ENCODE results near the gene POLE2.
"Not testable (repeated sequence)": the region's sequence is repeated elsewhere in the genome, so short reads cannot be mapped to it uniquely, and the experiment has no call there.

POLE2 gene

GRCh38 chr14:49659526-49660455 lies 28.2 kb downstream of the POLE2 start:
- no peak for DNase-seq (ENCODE audit: low read depth in 2 of 2)

GRCh38 chr14:49657500-49657899 lies 30.5 kb downstream of the POLE2 start:
- DNase-seq (ENCODE audit: low read depth in 2 of 2), result not testable (repeated sequence)

GRCh38 chr14:49654511-49654910 lies 33.5 kb downstream of the POLE2 start:
- no peak for DNase-seq (ENCODE audit: low read depth in 2 of 2)

DNA sequence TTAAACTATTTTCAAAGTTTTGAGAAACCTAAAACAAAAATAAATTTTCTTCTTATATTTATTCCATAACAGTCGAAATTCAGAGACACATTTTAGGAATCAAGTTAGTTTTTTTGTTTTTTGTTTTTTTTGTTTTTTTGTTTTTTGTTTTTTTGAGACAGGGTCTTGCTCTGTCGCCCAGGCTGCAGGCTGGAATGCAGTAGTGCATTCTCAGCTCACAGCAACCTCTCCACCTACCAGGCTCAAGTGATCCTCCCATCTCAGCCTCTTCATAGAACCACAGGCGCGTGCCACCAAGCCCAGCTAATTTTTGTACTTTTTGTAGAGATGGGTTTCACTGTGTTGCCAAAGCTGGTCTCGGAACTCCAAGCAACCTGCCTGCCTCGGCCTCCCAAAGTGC lies 34.5 kb downstream of the POLE2 start:
- DNase-seq (ENCODE audit: low read depth in 2 of 2), result no peak

GRCh38 chr14:49642163-49642562 lies 45.9 kb downstream of the POLE2 start:
- DNase-seq (ENCODE audit: low read depth in 2 of 2), result no peak

DNA sequence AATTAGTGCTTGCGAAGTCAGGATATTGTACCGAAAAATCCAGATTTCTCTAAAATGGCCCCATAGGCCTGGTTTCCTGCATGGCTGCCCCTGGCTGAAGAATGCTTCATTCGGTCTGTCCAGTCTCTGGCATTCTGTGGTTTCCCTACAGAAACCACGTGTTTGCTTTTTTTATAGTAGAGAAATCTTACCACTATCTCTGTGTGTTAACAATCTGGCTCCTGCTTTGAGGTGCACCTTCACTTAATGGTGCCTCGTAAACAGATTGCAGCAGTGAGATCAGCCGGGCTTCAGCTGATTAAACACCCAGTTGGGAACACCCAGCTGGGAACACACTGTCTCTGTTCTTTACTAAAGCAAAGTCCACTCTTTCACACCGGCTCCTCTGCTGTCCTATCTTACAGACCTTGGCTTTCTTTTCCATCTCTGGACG lies 46.3 kb downstream of the POLE2 start:
- no peak for DNase-seq (ENCODE audit: low read depth in 2 of 2)

DNA sequence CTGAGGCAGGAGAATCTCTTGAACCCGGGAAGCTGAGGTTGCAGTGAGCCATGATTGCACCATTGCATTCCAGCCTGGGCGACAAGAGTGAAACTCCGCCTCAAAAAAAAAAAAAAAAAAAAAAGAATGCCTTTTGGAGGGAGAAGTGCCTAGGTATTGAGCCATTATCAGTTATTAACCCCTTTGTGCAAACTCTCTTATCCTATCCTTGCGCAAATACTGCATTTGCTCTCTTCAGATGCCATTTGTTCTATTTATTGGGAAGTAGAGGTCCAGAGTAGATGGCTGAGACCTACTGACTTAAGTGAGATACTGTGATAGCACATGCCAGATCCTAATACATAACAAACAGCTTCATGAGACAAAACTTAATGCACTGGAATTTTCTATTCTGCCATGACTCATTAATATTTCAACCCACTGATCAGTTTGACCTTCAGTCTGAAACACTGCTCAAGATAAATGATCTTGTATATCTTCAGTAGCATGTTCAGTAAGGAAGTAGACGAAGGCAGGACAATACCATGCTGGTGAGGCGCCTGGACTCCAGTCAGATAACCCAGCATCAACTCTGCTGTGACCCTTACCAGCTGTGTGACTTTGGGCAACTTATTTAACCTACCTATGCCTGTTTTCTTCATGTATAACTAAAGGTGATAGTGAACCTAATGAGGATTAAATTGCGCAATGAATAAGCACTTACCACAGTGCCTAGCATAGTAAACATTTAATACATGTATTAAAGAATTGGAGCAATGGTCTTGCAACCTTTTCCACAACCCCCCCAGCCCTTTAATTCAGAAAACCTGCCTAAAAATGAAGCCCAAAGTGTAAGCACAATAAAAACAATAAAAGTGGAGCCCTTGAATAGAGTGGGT lies 47.2 kb downstream of the POLE2 start:
- DNase-seq (ENCODE audit: low read depth in 2 of 2), result no peak

DNA sequence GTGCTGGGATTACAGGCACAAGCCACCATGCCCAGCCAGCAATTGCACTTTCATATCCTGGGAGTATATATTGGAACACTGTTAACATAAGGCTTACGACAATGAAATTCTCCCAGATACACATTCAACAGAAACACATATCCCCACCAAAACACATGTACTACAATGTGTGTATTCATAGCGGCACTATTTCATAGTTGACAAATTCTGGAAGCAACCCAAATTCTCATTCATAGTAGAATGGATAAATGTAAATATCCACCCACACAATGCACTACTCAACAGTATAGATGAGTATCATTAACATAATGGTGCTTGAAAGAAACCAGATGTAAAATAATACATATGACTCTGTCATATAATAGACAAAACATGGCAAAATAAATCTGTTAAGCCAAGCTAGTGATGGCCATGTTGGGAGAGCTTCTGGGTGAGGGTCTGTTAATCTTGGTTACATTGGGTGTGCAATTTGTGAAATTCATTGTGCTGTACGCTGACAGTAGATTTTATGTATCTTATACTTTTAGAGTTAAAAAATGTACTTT lies 50.4 kb downstream of the POLE2 start:
- no peak for DNase-seq (ENCODE audit: low read depth in 2 of 2)

DNA sequence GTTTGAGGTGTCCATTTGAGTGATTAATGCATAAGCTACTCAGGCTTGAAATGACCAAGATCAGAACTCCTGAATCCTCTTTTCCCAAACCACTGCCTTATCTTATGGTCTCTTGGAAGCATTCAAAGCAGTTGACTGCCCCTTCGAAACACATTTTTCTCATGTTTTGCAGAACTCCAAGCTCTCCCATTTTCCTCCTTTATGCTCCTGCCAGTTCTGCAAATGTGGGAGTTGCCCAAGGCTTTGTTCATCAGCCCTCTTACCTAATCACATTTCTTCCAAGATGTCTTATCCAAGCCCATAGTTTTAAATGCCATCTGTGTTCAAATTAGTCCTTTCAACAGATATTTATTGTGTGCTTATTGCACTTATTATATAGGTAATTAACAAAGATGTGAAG lies 51.1 kb downstream of the POLE2 start:
- DNase-seq (ENCODE audit: low read depth in 2 of 2), result no peak

DNA sequence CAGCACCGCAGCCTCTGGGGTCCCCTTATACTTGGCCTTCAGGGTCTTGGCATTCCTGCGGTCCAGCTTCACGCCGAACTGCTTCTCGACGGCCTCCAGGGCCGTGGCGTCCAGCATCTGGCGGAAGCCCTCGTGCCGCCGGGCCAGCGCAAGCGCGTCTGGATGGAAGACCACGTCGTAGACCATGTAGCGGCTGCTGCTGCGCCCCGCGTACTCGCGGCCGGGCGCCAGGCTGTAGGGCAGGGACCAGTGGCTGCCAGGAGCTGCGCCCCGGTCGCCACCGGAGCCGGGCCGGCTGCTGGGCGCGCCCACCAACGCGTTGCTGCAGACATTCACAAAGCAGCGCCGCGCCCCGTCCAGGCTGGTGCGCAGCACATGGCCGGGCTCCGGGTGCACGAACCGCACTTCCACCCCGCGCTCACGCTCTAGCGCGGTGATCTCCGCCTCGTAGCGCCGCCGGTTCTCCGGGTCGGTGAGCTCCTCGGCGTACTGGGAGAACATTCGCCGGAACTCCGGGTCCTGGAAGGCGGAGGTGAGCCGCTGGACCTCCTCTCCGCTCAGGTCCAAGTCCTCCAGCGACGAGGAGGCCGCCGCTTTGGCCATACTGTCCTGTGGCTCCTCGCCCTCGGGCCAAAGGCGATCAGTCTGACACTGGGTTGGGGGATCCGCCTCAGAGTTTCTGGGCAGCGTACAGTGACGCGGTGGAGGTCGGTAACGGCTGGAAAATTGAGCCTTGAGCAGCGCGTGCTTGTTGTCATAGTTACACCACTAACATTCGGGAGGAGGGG lies 53.3 kb downstream of the POLE2 start, which contains the start of gene DNAAF2:
Gene DNAAF2 (minus strand): TSS at position 698 of the 788 bp plus-strand sequence. CDS start 95 bp downstream, at position 603.
- DNase-seq (ENCODE audit: low read depth in 2 of 2), result peak; percentile 34 to 39

- peak; percentile 82 to 90 for DNase-seq (ENCODE audit: low read depth in 2 of 2)
These were observed 54.1 kb downstream of the POLE2 start for GRCh38 chr14:49633640-49634546.

DNA sequence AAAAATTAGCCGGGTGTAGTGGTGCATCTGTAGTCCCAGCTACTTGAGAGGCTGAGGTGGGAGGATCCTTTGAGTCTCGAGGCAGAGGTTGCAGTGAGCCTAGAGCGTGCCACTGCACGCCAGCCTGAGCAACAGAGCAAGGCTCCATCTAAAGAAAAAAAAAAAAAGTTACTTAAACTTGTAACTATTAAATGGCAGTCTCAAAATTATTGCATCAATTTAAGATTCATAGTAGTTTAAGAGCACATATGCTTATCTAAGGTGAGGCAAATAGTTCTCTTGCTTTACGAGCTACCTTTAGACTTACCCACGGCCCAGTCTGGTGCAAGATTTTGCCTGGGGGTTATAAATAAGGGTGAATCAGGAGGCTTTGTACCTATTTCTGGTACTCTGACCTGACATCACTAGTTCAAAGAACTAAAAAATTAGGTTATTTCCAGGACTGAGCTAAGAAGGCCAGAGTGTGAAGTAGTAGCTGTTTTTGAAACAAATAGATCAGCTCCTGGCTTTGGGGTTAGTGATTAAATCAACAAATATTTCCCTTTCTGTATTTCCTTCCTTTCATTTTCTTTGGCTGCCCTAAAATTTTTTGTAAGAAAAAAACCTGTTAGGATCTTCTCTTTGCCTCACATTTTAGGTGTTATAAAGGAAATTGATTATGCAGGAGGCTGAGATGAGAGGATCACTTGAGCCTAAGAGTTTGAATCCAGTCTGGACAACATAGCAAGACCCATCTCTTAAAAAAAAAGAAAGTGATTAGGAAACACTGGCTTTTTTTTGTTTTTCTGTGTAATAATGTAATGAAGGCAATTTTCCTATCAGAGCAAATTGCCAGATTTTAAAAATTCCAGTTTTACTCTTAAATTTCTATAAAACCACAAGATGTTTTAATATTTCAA lies 63.8 kb downstream of the POLE2 start:
- DNase-seq (ENCODE audit: low read depth in 2 of 2), result no peak

- DNase-seq (ENCODE audit: low read depth in 2 of 2), result no peak
These were observed 64.6 kb downstream of the POLE2 start for GRCh38 chr14:49623387-49623786.

DNA sequence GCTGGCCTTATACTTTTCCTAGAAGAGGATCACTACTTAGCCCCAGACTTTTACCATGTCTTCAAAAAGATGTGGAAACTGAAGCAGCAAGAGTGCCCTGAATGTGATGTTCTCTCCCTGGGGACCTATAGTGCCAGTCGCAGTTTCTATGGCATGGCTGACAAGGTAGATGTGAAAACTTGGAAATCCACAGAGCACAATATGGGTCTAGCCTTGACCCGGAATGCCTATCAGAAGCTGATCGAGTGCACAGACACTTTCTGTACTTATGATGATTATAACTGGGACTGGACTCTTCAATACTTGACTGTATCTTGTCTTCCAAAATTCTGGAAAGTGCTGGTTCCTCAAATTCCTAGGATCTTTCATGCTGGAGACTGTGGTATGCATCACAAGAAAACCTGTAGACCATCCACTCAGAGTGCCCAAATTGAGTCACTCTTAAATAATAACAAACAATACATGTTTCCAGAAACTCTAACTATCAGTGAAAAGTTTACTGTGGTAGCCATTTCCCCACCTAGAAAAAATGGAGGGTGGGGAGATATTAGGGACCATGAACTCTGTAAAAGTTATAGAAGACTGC lies 65.9 kb downstream of the POLE2 start:
- DNase-seq (ENCODE audit: low read depth in 2 of 2), result no peak

DNA sequence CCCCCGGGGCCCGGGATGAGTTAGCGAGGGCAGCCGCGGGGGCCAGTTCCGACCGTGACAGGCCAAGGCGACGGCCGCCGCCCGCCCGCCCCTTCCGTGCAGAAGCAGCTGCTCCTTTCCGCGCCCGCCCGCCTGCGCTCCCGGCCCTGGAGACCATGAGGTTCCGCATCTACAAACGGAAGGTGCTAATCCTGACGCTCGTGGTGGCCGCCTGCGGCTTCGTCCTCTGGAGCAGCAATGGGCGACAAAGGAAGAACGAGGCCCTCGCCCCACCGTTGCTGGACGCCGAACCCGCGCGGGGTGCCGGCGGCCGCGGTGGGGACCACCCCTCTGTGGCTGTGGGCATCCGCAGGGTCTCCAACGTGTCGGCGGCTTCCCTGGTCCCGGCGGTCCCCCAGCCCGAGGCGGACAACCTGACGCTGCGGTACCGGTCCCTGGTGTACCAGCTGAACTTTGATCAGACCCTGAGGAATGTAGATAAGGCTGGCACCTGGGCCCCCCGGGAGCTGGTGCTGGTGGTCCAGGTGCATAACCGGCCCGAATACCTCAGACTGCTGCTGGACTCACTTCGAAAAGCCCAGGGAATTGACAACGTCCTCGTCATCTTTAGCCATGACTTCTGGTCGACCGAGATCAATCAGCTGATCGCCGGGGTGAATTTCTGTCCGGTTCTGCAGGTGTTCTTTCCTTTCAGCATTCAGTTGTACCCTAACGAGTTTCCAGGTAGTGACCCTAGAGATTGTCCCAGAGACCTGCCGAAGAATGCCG lies 66.7 kb downstream of the POLE2 start:
- DNase-seq (ENCODE audit: low read depth in 2 of 2), result no peak

GRCh38 chr14:49620182-49621113 lies 67.6 kb downstream of the POLE2 start, which contains the start of the genes MGAT2 and RPL36AL:
Gene MGAT2 (plus strand): TSS chr14:49620799. CDS start chr14:49621269, 470 bp downstream.
Gene RPL36AL (minus strand): TSS chr14:49620626. CDS start chr14:49619104, 1,522 bp downstream.
- peak; percentile 86 for DNase-seq (ENCODE audit: low read depth in 2 of 2)

DNA sequence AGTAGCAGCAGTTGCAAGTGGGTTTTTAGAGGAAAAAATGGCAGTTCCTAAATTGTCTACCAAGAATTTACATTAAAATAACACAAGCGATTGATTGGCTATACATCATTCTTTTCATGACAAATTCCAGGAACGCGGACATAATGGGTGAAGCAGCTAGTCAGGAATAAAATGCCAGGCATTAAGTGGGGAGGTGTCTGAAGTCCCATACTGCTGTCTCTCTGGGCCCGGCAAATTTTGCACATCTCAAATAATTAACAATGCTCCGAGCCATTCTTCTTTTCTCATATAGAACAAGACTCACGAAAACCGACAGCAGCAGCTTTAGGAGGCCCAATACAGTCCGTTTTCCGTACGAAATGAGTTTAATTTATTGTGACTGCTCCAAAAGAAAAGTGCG lies 68.3 kb downstream of the POLE2 start:
- DNase-seq (ENCODE audit: low read depth in 2 of 2), result no peak
